Spleen (tissue), 11 donors: ENCODE results near the gene GRK3. TPM values are rescaled to one million over a fixed set of nuclear protein-coding genes. Genes with fewer than 3 reads are reported as not detected.
A peak's percentile ranks its signal among the peaks of the same experiment; 100 is the strongest.

Experiments used
- DNase-seq: peaks from one replicate; pipeline ENCODE4 v3.0.0-alpha.2; 2020
- H3K27ac ChIP-seq, 8 donors: fragments of 200-600 bp; sonication (generic) in 7 of 8; 1 replicate in 4 of 8; 2 replicates in 4 of 8; pipeline versions ENCODE4 v1.5.0 to v1.8.0; 2016 to 2021; ENCODE audit warnings: inconsistent platforms in 4 of 8, mild to moderate bottlenecking in 4 of 8, moderate library complexity in 1 of 8
- H3K27me3 ChIP-seq, 7 donors: fragments of 200-600 bp; sonication (generic) in 6 of 7; replicated peaks in 1 of 7; 1 replicate in 4 of 7; 2 replicates in 3 of 7; pipeline versions ENCODE4 v1.5.0 to v1.8.0; 2016 to 2021; ENCODE audit warnings: inconsistent platforms in 3 of 7, mild to moderate bottlenecking in 1 of 7
- H3K36me3 ChIP-seq, 6 donors: fragments of 200-600 bp; sonication (generic) in 5 of 6; 1 replicate in 4 of 6; 2 replicates in 2 of 6; pipeline versions ENCODE4 v1.5.0 to v1.8.0; 2016 to 2021; ENCODE audit warnings: inconsistent platforms in 2 of 6
- H3K4me1 ChIP-seq, 6 donors: fragments of 200-600 bp; sonication (generic) in 5 of 6; 1 replicate in 3 of 6; 2 replicates in 3 of 6; pipeline versions ENCODE4 v1.5.0 to v1.8.0; 2016 to 2021; ENCODE audit warnings: inconsistent platforms in 3 of 6
- H3K4me3 ChIP-seq, 8 donors: fragments of 200-600 bp; sonication (generic) in 7 of 8; 1 replicate in 4 of 8; 2 replicates in 4 of 8; pipeline versions ENCODE4 v1.5.0 to v1.8.0; 2016 to 2021; ENCODE audit warnings: inconsistent platforms in 4 of 8, mild to moderate bottlenecking in 4 of 8, moderate library complexity in 2 of 8
- H3K9me3 ChIP-seq, 8 donors: fragments of 200-600 bp; sonication (generic) in 7 of 8; 1 replicate in 4 of 8; 2 replicates in 4 of 8; pipeline versions ENCODE4 v1.5.0 to v1.8.0; 2016 to 2021; ENCODE audit warnings: inconsistent platforms in 4 of 8
- POLR2A ChIP-seq, 3 donors: fragments of 450-650 bp; IDR thresholded peaks; one replicate each; pipeline ENCODE4 v1.5.1; 2017; ENCODE audit warnings: antibody characterized with exemption in 3 of 3, mild to moderate bottlenecking in 1 of 3
- POLR2AphosphoS5 ChIP-seq, 3 donors: sonication (generic); formaldehyde crosslinking; IDR thresholded peaks; one replicate each; pipeline ENCODE4 v1.5.1; 2017; ENCODE audit warnings: antibody characterized with exemption in 3 of 3
- WGBS, 5 donors: extraction: QIAGEN DNeasy Blood & Tissue Kit in 3 of 5; methylation state at CpG; one replicate each; pipeline versions ENCODE4 v1.1.5 to v1.1.7; 2013 to 2018; 5-methylcytosine and 5-hydroxymethylcytosine counted together
- intact Hi-C: fragments of 100-400 bp; cut with DNase I; formaldehyde crosslinking; loops from one replicate; pipeline ENCODE4 v1.15.0; 2023; ENCODE audit warnings: low total_unique reads
- polyA plus RNA-seq, 3 donors: library from polyadenylated mRNA; stranded (reverse); fragments of 200-250 nt; gene quantifications; one replicate each; pipeline ENCODE4 v1.2.1, GENCODE V29; 2013
- total RNA-seq, 7 donors: library from RNA; depleted of rRNA in 3 of 7; stranded (reverse); fragments of >200 nt in 3 of 7; fragmentation: NEBNext Ultra II Directional in 4 of 7; extraction: Animal tissue kit (Norgen Biotek cat#: 25700) in 4 of 7; gene quantifications; one replicate each; pipeline versions ENCODE4 v1.1.0 to v1.2.1, GENCODE V29; 2016 to 2021
- TF ChIP-seq, protein P1 (sequence below), 11 experiments: fragments of 200-600 bp in 7 of 11; fragments of 450-650 bp in 4 of 11; sonication (generic) in 4 of 11; IDR thresholded peaks in 8 of 11; conservative IDR thresholded peaks in 3 of 11; 1 replicate in 7 of 11; 2 replicates in 4 of 11; pipeline versions ENCODE4 v1.4.0 to v1.8.0; 2016 to 2021; ENCODE audit warnings: antibody characterized with exemption in 11 of 11, inconsistent platforms in 4 of 11, mild to moderate bottlenecking in 1 of 11
- donor health status: healthy with polysubstance abuse.
- donor health status: DM: no; HTN: no; CAD: no; lungs with moderate emphysema.
- donor health status: DM: no; HTN: no; CAD: no.
- donor health status: Bipolar disorder and iron deficiency.
- donor health status: healthy.
- donor health status: DM: no; HTN: no; CAD: no.
- donor health status: DM: yes; HTN: yes; CAD: no.

GRK3 gene
- total and polyA plus RNA-seq, 10 donors: 9.3 to 60.7 (median 45.7) TPM

DNA sequence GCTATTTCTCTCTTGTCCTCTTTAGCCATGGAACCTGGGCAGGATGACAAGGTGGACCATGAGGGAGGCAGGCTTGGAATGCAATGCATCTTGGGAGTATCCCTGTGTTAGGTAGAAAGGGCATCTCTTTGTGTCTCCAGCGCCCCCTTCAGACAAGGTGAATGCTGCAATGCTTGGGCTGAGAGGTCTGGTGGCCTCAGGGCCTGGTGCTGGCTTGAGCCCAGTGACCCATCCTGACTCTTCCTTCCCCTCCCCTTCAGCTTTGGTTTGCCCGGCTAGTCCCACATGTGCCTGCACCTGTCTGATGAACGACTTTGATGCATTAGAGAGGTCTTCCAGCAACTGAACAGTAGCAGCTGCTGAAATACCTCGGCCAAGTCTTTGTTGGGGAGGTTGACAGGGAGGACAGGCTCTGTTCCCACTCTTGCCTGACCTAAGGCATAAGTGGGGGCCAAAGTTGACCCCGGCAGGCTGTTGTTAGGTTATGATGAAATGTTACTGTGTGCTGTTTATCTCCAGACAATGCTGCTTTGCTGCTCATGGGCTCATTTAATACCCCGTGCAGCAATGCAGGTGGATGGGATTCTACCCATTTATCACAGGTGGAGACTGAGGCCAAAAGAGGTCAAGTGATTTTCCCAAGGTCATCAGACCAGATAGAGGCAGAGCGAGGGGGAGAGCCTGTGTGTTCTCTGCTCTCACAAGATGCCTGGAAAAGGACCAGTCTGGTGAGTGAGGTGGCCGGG lies 200.0 kb downstream of the GRK3 start:
- Histone ChIP-seq H3K4me1 (peaks cover 0 to 22% (median 0%) of the 10 kb centered on the region in 6 donors), H3K9me3 (peaks cover 0 to 27% (median 18%) of the 10 kb centered on the region in 8 donors), H3K4me3 (no peak overlapping the region), H3K36me3 (no peaks in the 10 kb centered on the region), H3K27me3 (peaks cover 0 to 7% (median 0%) of the 10 kb centered on the region in 7 donors), H3K27ac (no peak overlapping the region)
- TF ChIP-seq, protein P1, sequence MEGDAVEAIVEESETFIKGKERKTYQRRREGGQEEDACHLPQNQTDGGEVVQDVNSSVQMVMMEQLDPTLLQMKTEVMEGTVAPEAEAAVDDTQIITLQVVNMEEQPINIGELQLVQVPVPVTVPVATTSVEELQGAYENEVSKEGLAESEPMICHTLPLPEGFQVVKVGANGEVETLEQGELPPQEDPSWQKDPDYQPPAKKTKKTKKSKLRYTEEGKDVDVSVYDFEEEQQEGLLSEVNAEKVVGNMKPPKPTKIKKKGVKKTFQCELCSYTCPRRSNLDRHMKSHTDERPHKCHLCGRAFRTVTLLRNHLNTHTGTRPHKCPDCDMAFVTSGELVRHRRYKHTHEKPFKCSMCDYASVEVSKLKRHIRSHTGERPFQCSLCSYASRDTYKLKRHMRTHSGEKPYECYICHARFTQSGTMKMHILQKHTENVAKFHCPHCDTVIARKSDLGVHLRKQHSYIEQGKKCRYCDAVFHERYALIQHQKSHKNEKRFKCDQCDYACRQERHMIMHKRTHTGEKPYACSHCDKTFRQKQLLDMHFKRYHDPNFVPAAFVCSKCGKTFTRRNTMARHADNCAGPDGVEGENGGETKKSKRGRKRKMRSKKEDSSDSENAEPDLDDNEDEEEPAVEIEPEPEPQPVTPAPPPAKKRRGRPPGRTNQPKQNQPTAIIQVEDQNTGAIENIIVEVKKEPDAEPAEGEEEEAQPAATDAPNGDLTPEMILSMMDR (IDR thresholded peaks at IDR 0.05 in 8 of 11, conservative IDR thresholded peaks at IDR 0.05 in 3 of 11): no peak
- TF ChIP-seq POLR2A (IDR thresholded peaks at IDR 0.05): no peak
- TF ChIP-seq POLR2AphosphoS5 (IDR thresholded peaks at IDR 0.05): no peak
- 74 to 81% (median 77%) methylated on average over 8 of the region's 8 CpGs for WGBS, 5 donors
- peak; percentile 59 for DNase-seq
- intact Hi-C loops: no loop called here

DNA sequence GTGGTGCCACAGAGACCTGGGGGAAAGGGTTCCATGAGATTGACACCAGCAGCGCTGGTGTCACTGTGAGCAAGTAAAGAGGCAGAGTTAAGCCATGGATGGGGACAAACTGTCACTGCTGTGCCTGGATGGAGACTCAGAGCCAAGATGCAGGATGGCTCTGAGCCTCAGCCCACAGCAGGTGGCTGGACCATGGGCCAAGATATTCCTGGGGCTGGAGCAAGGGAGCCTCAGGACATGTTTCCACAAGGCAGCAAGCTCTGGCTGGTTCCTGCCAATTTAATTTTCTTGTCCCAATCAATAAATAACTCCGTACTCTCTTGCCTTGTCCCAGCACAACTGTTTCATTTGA lies 200.5 kb downstream of the GRK3 start:
- WGBS, 5 donors: 86 to 92% (median 89%) methylated on average over 2 of the region's 2 CpGs
- H3K4me1 ChIP-seq: peaks cover 0 to 16% (median 0%) of the 10 kb centered on the region in 6 donors
- no peaks in the 10 kb centered on the region for H3K36me3 ChIP-seq
- intact Hi-C loops: no loop called here
- DNase-seq: no peak
- H3K27ac ChIP-seq: no peak overlapping the region
- H3K27me3 ChIP-seq: peaks cover 0 to 7% (median 0%) of the 10 kb centered on the region in 7 donors
- TF ChIP-seq, protein P1 (IDR thresholded peaks at IDR 0.05 in 8 of 11, conservative IDR thresholded peaks at IDR 0.05 in 3 of 11): no peak
- no peak for TF ChIP-seq POLR2AphosphoS5 (IDR thresholded peaks at IDR 0.05)
- TF ChIP-seq POLR2A (IDR thresholded peaks at IDR 0.05): no peak
- no peak overlapping the region for H3K4me3 ChIP-seq
- H3K9me3 ChIP-seq: peaks cover 0 to 27% (median 18%) of the 10 kb centered on the region in 8 donors

DNA sequence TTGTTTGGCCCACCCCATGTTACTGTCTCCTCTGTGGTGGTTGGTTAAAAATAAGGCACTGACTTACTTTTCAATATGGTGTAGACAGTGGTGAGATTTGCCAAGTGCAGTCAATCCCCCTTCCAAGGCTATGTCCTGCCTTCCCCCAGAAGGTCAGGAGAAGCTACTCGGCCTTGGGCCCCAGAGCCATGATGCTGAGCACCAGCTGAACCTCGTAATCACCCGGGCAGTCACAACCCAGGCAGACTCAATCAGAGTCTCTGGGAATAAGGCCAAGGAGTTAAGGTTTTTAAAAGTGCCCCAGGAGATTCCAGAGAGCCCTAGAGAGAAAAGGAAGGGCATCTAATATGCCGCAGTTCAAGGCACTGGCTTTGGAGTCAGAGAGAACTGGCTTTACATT lies 201.3 kb downstream of the GRK3 start:
- 85 to 95% (median 93%) methylated on average over 4 of the region's 4 CpGs for WGBS, 5 donors
- peaks cover 0 to 27% (median 18%) of the 10 kb centered on the region in 8 donors for H3K9me3 ChIP-seq
- intact Hi-C loops: no loop called here

DNA sequence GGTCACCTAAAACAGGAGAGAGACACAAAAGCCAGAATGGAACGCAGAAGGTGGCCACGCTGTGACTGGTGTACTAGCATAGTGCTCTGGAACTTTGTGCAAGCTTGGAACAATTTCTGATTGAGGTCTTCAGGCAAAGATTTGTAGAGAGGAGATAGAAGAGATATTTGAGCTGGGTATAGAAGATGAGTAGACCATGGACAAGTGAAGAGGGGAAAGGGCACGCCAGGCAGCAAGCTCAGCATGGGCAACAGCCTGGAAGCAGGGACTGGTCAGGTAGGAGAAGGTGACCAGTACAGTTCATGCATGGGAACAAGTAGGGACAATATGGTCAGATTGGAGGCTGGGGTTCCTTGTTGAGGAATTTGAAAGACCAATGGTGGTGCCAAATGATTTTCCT lies 201.9 kb downstream of the GRK3 start:
- Histone ChIP-seq H3K36me3 (no peaks in the 10 kb centered on the region), H3K27ac (no peak overlapping the region), H3K4me1 (peaks cover 0 to 6% (median 0%) of the 10 kb centered on the region in 6 donors), H3K4me3 (no peak overlapping the region), H3K27me3 (peaks cover 0 to 7% (median 0%) of the 10 kb centered on the region in 7 donors), H3K9me3 (peaks cover 0 to 27% (median 18%) of the 10 kb centered on the region in 8 donors)
- DNase-seq: no peak
- WGBS, 5 donors: 90 to 97% (median 95%) methylated on average over 3 of the region's 3 CpGs
- intact Hi-C loops: no loop called here
- TF ChIP-seq, protein P1 (IDR thresholded peaks at IDR 0.05 in 8 of 11, conservative IDR thresholded peaks at IDR 0.05 in 3 of 11): no peak
- TF ChIP-seq POLR2A (IDR thresholded peaks at IDR 0.05): no peak
- TF ChIP-seq POLR2AphosphoS5 (IDR thresholded peaks at IDR 0.05): no peak

More for the DNA sequence above, 201.3 kb downstream of the GRK3 start:
- Histone ChIP-seq H3K36me3 (no peaks in the 10 kb centered on the region), H3K27me3 (peaks cover 0 to 7% (median 0%) of the 10 kb centered on the region in 7 donors), H3K4me3 (no peak overlapping the region), H3K27ac (no peak overlapping the region), H3K4me1 (peaks cover 0 to 9% (median 0%) of the 10 kb centered on the region in 6 donors)
- DNase-seq: no peak
- TF ChIP-seq, protein P1 (IDR thresholded peaks at IDR 0.05 in 8 of 11, conservative IDR thresholded peaks at IDR 0.05 in 3 of 11): no peak
- no peak for TF ChIP-seq POLR2AphosphoS5 (IDR thresholded peaks at IDR 0.05)
- TF ChIP-seq POLR2A (IDR thresholded peaks at IDR 0.05): no peak
